GM21360 (cell line): Measurements from ENCODE around the gene PLXNB3.
"Not testable (repeated sequence)": the region's sequence is repeated elsewhere in the genome, so short reads cannot be mapped to it uniquely, and the experiment has no call there.

Experiments
- ATAC-seq: cut with Tn5 transposase; IDR thresholded peaks from one replicate; pipeline ENCODE4 v1.9.1; 2021; ENCODE audit warnings: mild to moderate bottlenecking, moderate library complexity; ENCODE audit not compliant: unreplicated experiment

Gene PLXNB3

GRCh38 chrX:153806999-153807575, 43.0 kb downstream of the PLXNB3 start:
- no peak for ATAC-seq

GRCh38 chrX:153807976-153808375, 43.9 kb downstream of the PLXNB3 start:
- ATAC-seq = no peak

- ATAC-seq = no peak
Measured at GRCh38 chrX:153812220-153812619, 48.2 kb downstream of the PLXNB3 start.

GRCh38 chrX:153813161-153813560, 49.1 kb downstream of the PLXNB3 start:
- ATAC-seq = no peak

- ATAC-seq = no peak
Measured at GRCh38 chrX:153814591-153815315, 50.7 kb downstream of the PLXNB3 start.

GRCh38 chrX:153816831-153817690, 53.0 kb downstream of the PLXNB3 start:
- ATAC-seq = no peak

GRCh38 chrX:153818064-153818463, 54.0 kb downstream of the PLXNB3 start:
- not testable (repeated sequence) for ATAC-seq

GRCh38 chrX:153818571-153819383, 54.7 kb downstream of the PLXNB3 start:
- no peak for ATAC-seq

GRCh38 chrX:153819384-153820040, 55.5 kb downstream of the PLXNB3 start:
- no peak for ATAC-seq

- no peak for ATAC-seq
Measured at GRCh38 chrX:153820601-153821000, 56.6 kb downstream of the PLXNB3 start.

- ATAC-seq = no peak
Measured at GRCh38 chrX:153821066-153821465, 57.0 kb downstream of the PLXNB3 start.

- no peak for ATAC-seq
Measured at GRCh38 chrX:153824348-153824747, 60.3 kb downstream of the PLXNB3 start.

- ATAC-seq = no peak
Measured at GRCh38 chrX:153825042-153825441, 61.0 kb downstream of the PLXNB3 start.
